Middle frontal gyrus (tissue), 1 donor: ENCODE data around the gene OR52K2.
"Not testable (repeated sequence)": the region's sequence is repeated elsewhere in the genome, so short reads cannot be mapped to it uniquely, and the experiment has no call there.

Source experiments
- DNase-seq: peaks from one replicate; pipeline ENCODE4 v3.0.0-alpha.2; 2015; ENCODE audit warnings: low spot score; ENCODE audit errors: extremely low spot score

Gene OR52K2

GRCh38 chr11:4448995-4449394 is at the start of gene OR52K2:
Gene OR52K2, plus strand, starts transcription at chr11:4449295. Its CDS starts 45 bp downstream, at chr11:4449340.
- DNase-seq, result no peak

GRCh38 chr11:4406206-4406605 is 42.9 kb upstream of the OR52K2 start:
- DNase-seq, result not testable (repeated sequence)

- no peak for DNase-seq
Measured at GRCh38 chr11:4416306-4416705, 32.8 kb upstream of the OR52K2 start.

GRCh38 chr11:4416816-4417215 is 32.3 kb upstream of the OR52K2 start:
- DNase-seq, result no peak

- no peak for DNase-seq
Measured at GRCh38 chr11:4418403-4418802, 30.7 kb upstream of the OR52K2 start.

- no peak for DNase-seq
Measured at GRCh38 chr11:4430051-4430450, 19.0 kb upstream of the OR52K2 start.

- DNase-seq, result no peak
Measured at GRCh38 chr11:4433856-4434255, 15.2 kb upstream of the OR52K2 start.

- DNase-seq, result no peak
Measured at GRCh38 chr11:4436411-4436810, 12.7 kb upstream of the OR52K2 start.

GRCh38 chr11:4441515-4441914 is 7.6 kb upstream of the OR52K2 start:
- DNase-seq, result no peak

- no peak for DNase-seq
Measured at GRCh38 chr11:4443232-4443891, 5.7 kb upstream of the OR52K2 start.

- no peak for DNase-seq
Measured at GRCh38 chr11:4453118-4453517, 4.0 kb downstream of the OR52K2 start.

GRCh38 chr11:4454021-4454420 is 4.9 kb downstream of the OR52K2 start:
- no peak for DNase-seq

GRCh38 chr11:4455419-4455818 is 6.3 kb downstream of the OR52K2 start:
- no peak for DNase-seq

- no peak for DNase-seq
Measured at GRCh38 chr11:4459500-4459899, 10.4 kb downstream of the OR52K2 start.

- no peak for DNase-seq
Measured at GRCh38 chr11:4460151-4460550, 11.1 kb downstream of the OR52K2 start.

- no peak for DNase-seq
Measured at GRCh38 chr11:4464216-4465159, 15.4 kb downstream of the OR52K2 start.

- no peak for DNase-seq
Measured at GRCh38 chr11:4465407-4465806, 16.3 kb downstream of the OR52K2 start.

GRCh38 chr11:4466131-4466870 is 17.2 kb downstream of the OR52K2 start:
- no peak for DNase-seq

- DNase-seq, result no peak
Measured at GRCh38 chr11:4466871-4467442, 17.9 kb downstream of the OR52K2 start.

GRCh38 chr11:4467811-4468606 is 18.9 kb downstream of the OR52K2 start:
- no peak for DNase-seq

GRCh38 chr11:4479644-4480043 is 30.5 kb downstream of the OR52K2 start:
- DNase-seq, result no peak
